Measurements from ENCODE around the gene PDP2. TPM values are rescaled to one million over a fixed set of nuclear protein-coding genes. Genes with fewer than 3 reads are reported as not detected.

The PDP2 gene, protein sequence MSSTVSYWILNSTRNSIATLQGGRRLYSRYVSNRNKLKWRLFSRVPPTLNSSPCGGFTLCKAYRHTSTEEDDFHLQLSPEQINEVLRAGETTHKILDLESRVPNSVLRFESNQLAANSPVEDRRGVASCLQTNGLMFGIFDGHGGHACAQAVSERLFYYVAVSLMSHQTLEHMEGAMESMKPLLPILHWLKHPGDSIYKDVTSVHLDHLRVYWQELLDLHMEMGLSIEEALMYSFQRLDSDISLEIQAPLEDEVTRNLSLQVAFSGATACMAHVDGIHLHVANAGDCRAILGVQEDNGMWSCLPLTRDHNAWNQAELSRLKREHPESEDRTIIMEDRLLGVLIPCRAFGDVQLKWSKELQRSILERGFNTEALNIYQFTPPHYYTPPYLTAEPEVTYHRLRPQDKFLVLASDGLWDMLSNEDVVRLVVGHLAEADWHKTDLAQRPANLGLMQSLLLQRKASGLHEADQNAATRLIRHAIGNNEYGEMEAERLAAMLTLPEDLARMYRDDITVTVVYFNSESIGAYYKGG
- 10 to 100 TPM; 28.0 to 35.0 TPM for total RNA-seq

- peak within 1 kb of the TSS; percentile 95 for H3K4me3 Mint-ChIP-seq
- no peaks in the 10 kb centered on the region for H3K36me3 Mint-ChIP-seq
Measured at GRCh38 chr16:66880288-66881013, at the start of gene PDP2. Gene PDP2, plus strand, starts transcription at chr16:66880515. Its CDS starts 3,770 bp downstream, at chr16:66884285.

GRCh38 chr16:66832190-66832589 is 48.1 kb upstream of the PDP2 start:
- Mint-ChIP-seq H3K36me3 (no peaks in the 10 kb centered on the region), H3K4me1 (ENCODE audit: low read depth in 2 of 2) (peaks cover 15 to 16% of the 10 kb centered on the region in 2 donors), H3K27me3 (no peaks in the 10 kb centered on the region), H3K9me3 (no peaks in the 10 kb centered on the region), H3K27ac (no peak overlapping the region), H3K4me3 (peak overlapping the region; percentile 53)
- DNase-seq (ENCODE audit: low spot score) (no peak), ATAC-seq (no peak)

More at GRCh38 chr16:66880288-66881013, at the start of gene PDP2:
- peak; percentile 97 for DNase-seq (ENCODE audit: low spot score)
- ATAC-seq, result peak; percentile 98
- Mint-ChIP-seq H3K4me1 (ENCODE audit: low read depth in 2 of 2) (peaks cover 39 to 40% of the 10 kb centered on the region in 2 donors), H3K27me3 (no peaks in the 10 kb centered on the region), H3K9me3 (peaks cover 2% of the 10 kb centered on the region), H3K27ac (peak within 1 kb of the TSS; percentile 84 to 94)

DNA sequence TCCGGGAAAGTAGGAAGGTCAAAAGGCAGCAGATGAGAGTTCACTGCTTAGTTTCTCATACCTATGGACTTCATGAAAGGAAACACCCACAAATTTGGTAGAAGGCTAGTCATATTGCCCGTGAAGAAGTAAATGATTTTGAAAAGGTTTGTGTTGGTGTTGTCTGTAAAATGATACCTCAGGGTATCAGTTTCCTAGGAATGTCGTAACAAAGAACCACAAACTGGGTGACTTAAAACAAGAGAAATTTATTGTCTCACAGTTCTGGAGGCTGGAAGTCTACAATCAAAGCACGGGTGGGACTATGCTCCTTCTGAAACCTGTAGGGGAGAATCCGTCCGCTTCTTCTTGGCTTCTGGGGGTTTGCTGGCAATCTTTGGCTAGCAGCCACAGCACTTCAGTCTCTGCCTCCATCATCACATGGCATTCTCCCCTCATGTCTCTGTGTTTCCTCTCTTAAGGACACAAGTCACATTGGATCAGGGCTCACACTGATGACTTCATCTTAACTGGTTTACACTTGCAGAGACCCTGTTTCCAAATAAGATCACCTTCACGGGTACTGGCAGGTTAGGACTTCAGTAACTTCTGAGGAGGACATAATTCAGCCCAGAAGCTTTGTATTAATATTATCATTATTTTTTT is 47.5 kb upstream of the PDP2 start:
- H3K4me3 Mint-ChIP-seq, result no peak overlapping the region
- no peaks in the 10 kb centered on the region for H3K9me3 Mint-ChIP-seq
- no peaks in the 10 kb centered on the region for H3K27me3 Mint-ChIP-seq
- H3K27ac Mint-ChIP-seq, result no peak overlapping the region
- ATAC-seq, result no peak
- no peak for DNase-seq (ENCODE audit: low spot score)
- H3K36me3 Mint-ChIP-seq, result no peaks in the 10 kb centered on the region
- peaks cover 12 to 13% of the 10 kb centered on the region in 2 donors for H3K4me1 Mint-ChIP-seq (ENCODE audit: low read depth in 2 of 2)

GRCh38 chr16:66834746-66835145 is 45.6 kb upstream of the PDP2 start:
- H3K4me3 Mint-ChIP-seq, result no peak overlapping the region

DNA sequence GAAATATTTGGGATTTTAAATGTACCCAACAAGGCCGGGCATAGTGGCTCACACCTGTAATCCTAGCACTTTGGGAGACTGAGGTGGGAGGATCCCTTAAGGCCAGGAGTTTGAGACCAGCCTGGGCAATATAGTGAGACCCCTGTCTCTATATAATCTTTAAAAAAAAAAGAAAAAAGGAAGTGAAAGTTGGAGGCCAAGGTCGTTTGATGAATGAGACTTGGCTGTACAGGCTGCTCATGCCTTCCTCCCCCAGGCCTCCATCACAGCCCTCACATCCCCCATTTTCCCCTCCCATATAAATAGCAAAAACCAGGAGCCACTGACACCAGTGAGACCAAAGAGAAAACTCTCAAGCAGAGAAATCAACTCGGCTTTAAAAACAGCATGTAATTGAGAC is 39.4 kb upstream of the PDP2 start:
- Mint-ChIP-seq H3K4me1 (ENCODE audit: low read depth in 2 of 2) (peaks cover 0 to 4% of the 10 kb centered on the region in 2 donors), H3K27me3 (peaks cover 25% of the 10 kb centered on the region in 2 donors), H3K27ac (no peak overlapping the region), H3K4me3 (no peak overlapping the region), H3K9me3 (no peaks in the 10 kb centered on the region), H3K36me3 (peaks cover 4% of the 10 kb centered on the region)
- DNase-seq (ENCODE audit: low spot score) (no peak), ATAC-seq (no peak)

More at GRCh38 chr16:66834746-66835145, 45.6 kb upstream of the PDP2 start:
- peaks cover 4% of the 10 kb centered on the region for H3K36me3 Mint-ChIP-seq
- H3K27me3 Mint-ChIP-seq, result peaks cover 2 to 7% of the 10 kb centered on the region in 2 donors
- H3K27ac Mint-ChIP-seq, result no peak overlapping the region
- H3K9me3 Mint-ChIP-seq, result no peaks in the 10 kb centered on the region
- no peaks in the 10 kb centered on the region for H3K4me1 Mint-ChIP-seq (ENCODE audit: low read depth in 2 of 2)
- ATAC-seq (no peak), DNase-seq (ENCODE audit: low spot score) (no peak)

DNA sequence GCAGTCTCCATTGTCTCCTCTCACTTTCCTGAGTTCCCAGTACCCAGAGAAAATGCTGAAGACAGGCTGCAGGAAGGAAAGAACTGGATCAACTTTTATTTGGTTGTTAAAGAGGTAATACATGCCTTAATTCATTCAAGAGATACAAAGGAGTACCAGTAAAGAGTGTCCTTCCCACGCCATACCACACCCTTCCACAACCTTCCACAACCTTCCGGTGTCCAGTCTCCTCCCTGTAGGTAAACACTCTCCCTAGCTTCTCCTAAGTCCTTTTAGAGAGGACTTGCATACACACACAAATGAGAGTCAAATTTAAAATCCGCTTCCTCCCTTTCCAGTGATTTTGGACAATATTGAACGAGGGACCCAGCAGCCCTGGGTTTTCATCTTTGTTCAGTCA is 38.9 kb upstream of the PDP2 start:
- no peak overlapping the region for H3K4me3 Mint-ChIP-seq
- no peaks in the 10 kb centered on the region for H3K9me3 Mint-ChIP-seq
- H3K36me3 Mint-ChIP-seq, result peaks cover 4% of the 10 kb centered on the region
- no peak for DNase-seq (ENCODE audit: low spot score)
- peaks cover 29 to 30% of the 10 kb centered on the region in 2 donors for H3K27me3 Mint-ChIP-seq
- no peak for ATAC-seq
- H3K4me1 Mint-ChIP-seq (ENCODE audit: low read depth in 2 of 2), result peaks cover 0 to 4% of the 10 kb centered on the region in 2 donors
- no peak overlapping the region for H3K27ac Mint-ChIP-seq

DNA sequence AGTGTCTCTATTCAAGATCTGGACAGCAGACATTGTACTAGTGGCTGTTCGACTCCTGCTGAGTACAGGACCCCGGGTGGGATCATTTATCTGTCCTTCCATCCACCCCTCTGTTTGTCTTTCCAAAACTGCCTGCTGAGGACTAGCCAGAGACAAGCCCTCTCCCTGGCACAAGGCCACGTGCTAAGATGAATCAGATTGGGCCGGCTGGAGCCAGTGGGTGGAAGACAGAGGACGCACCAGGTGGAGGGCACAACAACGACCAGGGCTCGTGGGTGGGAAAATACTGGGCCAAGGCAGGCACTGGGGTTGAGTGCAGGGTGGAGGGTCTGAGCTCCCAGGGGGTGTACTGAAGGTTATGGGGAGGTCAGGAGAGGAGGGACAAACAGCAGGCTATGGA is 37.5 kb upstream of the PDP2 start:
- H3K36me3 Mint-ChIP-seq, result peaks cover 4% of the 10 kb centered on the region
- peaks cover 30 to 31% of the 10 kb centered on the region in 2 donors for H3K27me3 Mint-ChIP-seq
- H3K27ac Mint-ChIP-seq, result no peak overlapping the region
- ATAC-seq (no peak), DNase-seq (ENCODE audit: low spot score) (no peak)
- no peak overlapping the region for H3K4me3 Mint-ChIP-seq
- H3K4me1 Mint-ChIP-seq (ENCODE audit: low read depth in 2 of 2), result peaks cover under 1 to 4% of the 10 kb centered on the region in 2 donors
- no peaks in the 10 kb centered on the region for H3K9me3 Mint-ChIP-seq

- H3K27ac Mint-ChIP-seq, result no peak overlapping the region
- H3K36me3 Mint-ChIP-seq, result peaks cover 4% of the 10 kb centered on the region
- no peak overlapping the region for H3K4me3 Mint-ChIP-seq
- ATAC-seq (no peak), DNase-seq (ENCODE audit: low spot score) (no peak)
- H3K9me3 Mint-ChIP-seq, result no peaks in the 10 kb centered on the region
- peaks cover 30% of the 10 kb centered on the region in 2 donors for H3K27me3 Mint-ChIP-seq
- H3K4me1 Mint-ChIP-seq (ENCODE audit: low read depth in 2 of 2), result peaks cover 4 to 6% of the 10 kb centered on the region in 2 donors
Measured at GRCh38 chr16:66843191-66843590, 37.1 kb upstream of the PDP2 start.

DNA sequence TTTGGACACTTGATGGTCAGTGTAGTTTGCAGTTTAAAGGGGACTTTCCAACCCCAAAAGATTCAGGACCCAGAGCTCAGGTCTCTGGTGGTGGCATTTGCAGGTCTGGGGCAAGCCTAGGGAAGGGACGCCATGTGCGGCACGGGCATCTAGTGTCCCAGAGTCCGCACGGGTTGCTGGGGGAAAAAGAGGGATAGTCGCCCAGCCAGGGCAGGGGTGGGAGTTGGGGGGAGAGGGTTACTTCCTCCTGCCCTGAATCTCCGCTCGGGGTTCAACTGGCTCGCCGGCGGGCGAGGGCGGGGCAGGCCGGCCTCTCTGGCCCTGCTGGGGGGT is 36.3 kb upstream of the PDP2 start:
- H3K4me1 Mint-ChIP-seq (ENCODE audit: low read depth in 2 of 2), result peaks cover 4 to 6% of the 10 kb centered on the region in 2 donors
- ATAC-seq (no peak), DNase-seq (ENCODE audit: low spot score) (no peak)
- H3K27ac Mint-ChIP-seq, result no peak overlapping the region
- H3K4me3 Mint-ChIP-seq, result peak overlapping the region; percentile 34
- H3K36me3 Mint-ChIP-seq, result no peaks in the 10 kb centered on the region
- H3K27me3 Mint-ChIP-seq, result peaks cover 23 to 30% of the 10 kb centered on the region in 2 donors
- H3K9me3 Mint-ChIP-seq, result no peaks in the 10 kb centered on the region

DNA sequence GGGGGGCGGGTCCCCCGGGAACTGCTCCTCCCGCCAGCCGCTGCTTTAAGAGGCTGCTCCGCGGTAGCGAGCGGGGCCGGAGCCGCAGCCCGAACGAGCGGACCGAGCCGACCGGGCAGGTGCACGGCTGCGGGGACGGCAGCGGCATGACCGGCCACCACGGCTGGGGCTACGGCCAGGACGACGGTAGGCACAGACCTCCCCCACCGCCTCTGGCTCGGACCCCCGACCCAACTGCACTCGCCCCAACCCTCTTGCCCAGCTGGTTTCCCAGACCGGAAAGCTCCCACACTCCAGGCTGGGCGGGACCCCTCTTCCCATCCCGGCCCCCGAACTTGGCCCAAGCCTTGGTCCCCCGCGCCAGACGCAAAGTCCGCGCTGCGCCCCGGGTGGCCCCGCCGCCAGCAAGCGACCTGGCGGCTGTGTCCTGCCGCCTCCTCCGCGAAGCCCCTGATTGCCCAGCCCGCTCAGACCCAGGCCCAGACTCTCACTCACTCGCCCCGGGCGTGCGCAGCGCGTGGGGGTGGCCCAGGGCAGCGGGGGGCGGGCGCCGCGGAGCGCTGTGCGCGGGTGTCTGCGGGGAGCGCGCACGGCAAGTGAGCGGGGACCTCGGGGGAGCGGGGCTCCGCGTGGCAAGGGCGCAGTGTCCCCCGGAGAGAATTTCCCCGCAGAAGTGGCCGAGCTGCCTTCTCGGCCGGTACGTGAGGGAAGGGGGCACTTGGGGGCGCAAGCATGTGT is 35.8 kb upstream of the PDP2 start, which contains the start of gene CA7:
Gene CA7 (plus strand): TSS at position 73 of the 738 bp plus-strand sequence. CDS start 74 bp downstream, at position 147.
- no peak within 1 kb of the TSS for H3K27ac Mint-ChIP-seq
- no peak for DNase-seq (ENCODE audit: low spot score)

DNA sequence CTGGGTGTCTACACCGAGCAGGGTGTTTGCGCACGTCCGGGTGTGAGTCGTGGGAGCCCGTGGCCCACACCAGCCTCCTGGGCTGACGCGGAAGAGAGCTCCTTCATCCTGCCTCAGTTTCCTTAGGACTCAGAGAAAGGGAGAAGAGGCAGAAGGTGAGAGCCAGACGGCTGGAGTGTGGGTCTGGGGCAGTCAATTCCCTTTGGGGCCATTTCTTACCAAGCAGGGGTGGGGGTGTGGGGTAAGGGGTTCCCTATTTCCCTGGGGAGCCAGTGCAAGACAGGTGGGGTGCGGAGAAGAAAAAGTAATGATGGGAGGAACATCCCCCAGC is 35.3 kb upstream of the PDP2 start:
- peaks cover 4 to 6% of the 10 kb centered on the region in 2 donors for H3K4me1 Mint-ChIP-seq (ENCODE audit: low read depth in 2 of 2)
- H3K9me3 Mint-ChIP-seq, result no peaks in the 10 kb centered on the region
- DNase-seq (ENCODE audit: low spot score), result no peak
- ATAC-seq, result no peak
- no peaks in the 10 kb centered on the region for H3K36me3 Mint-ChIP-seq
- H3K4me3 Mint-ChIP-seq, result no peak overlapping the region
- peaks cover 23 to 28% of the 10 kb centered on the region in 2 donors for H3K27me3 Mint-ChIP-seq
- H3K27ac Mint-ChIP-seq, result no peak overlapping the region

More for the DNA sequence above, 35.8 kb upstream of the PDP2 start, which contains the start of gene CA7:
- H3K9me3 Mint-ChIP-seq, result no peaks in the 10 kb centered on the region
- peaks cover 23 to 28% of the 10 kb centered on the region in 2 donors for H3K27me3 Mint-ChIP-seq
- H3K4me3 Mint-ChIP-seq, result peak within 1 kb of the TSS; percentile 34
- H3K36me3 Mint-ChIP-seq, result no peaks in the 10 kb centered on the region
- peak in 1 of 2 donors; percentile 25 for ATAC-seq
- H3K4me1 Mint-ChIP-seq (ENCODE audit: low read depth in 2 of 2), result peaks cover 4 to 6% of the 10 kb centered on the region in 2 donors

DNA sequence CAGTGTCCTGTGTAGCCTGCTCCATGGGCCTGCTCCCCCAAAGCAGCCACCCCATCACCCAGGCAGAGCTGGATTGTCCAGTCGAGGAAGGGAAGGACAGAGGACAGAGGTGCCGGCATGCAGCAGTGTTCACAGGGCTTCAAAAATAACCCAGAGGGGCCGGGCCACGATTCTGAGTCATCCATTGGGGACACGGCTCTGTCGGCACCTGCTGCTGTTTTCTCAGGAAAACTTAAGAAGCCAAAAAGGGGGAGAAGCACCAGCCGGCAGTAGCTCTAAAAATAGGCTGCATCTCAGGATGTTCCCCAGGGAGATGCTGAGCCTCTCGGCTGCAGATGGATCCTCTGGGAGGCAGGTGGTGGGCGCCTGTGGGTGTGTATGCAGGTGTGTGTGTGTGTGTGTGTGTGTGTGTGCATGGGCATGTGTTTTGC is 34.5 kb upstream of the PDP2 start:
- no peak for ATAC-seq
- DNase-seq (ENCODE audit: low spot score), result no peak
- Mint-ChIP-seq H3K27me3 (peaks cover 23 to 28% of the 10 kb centered on the region in 2 donors), H3K9me3 (no peaks in the 10 kb centered on the region), H3K4me1 (ENCODE audit: low read depth in 2 of 2) (peaks cover 4 to 6% of the 10 kb centered on the region in 2 donors), H3K4me3 (no peak overlapping the region), H3K36me3 (no peaks in the 10 kb centered on the region), H3K27ac (no peak overlapping the region)

GRCh38 chr16:66846266-66846665 is 34.0 kb upstream of the PDP2 start:
- H3K27me3 Mint-ChIP-seq, result peaks cover 23 to 28% of the 10 kb centered on the region in 2 donors
- DNase-seq (ENCODE audit: low spot score) (no peak), ATAC-seq (no peak)
- H3K4me1 Mint-ChIP-seq (ENCODE audit: low read depth in 2 of 2), result peaks cover 4 to 6% of the 10 kb centered on the region in 2 donors
- no peak overlapping the region for H3K4me3 Mint-ChIP-seq
- no peaks in the 10 kb centered on the region for H3K9me3 Mint-ChIP-seq
- H3K27ac Mint-ChIP-seq, result no peak overlapping the region
- no peaks in the 10 kb centered on the region for H3K36me3 Mint-ChIP-seq

Measured in natural killer cell treated with Interleukin-12 subunit alpha and Interleukin-12 subunit beta and Interleukin-15 and Interleukin-18, amount 100 ng/mL, for 72 hours (primary cell).